Measurements from ENCODE around the gene DGKQ. TPM values are rescaled to one million over a fixed set of nuclear protein-coding genes. Genes with fewer than 3 reads are reported as not detected.

DGKQ gene
- total RNA-seq, 1 experiment from 2014 or later = 12.4 TPM

DNA sequence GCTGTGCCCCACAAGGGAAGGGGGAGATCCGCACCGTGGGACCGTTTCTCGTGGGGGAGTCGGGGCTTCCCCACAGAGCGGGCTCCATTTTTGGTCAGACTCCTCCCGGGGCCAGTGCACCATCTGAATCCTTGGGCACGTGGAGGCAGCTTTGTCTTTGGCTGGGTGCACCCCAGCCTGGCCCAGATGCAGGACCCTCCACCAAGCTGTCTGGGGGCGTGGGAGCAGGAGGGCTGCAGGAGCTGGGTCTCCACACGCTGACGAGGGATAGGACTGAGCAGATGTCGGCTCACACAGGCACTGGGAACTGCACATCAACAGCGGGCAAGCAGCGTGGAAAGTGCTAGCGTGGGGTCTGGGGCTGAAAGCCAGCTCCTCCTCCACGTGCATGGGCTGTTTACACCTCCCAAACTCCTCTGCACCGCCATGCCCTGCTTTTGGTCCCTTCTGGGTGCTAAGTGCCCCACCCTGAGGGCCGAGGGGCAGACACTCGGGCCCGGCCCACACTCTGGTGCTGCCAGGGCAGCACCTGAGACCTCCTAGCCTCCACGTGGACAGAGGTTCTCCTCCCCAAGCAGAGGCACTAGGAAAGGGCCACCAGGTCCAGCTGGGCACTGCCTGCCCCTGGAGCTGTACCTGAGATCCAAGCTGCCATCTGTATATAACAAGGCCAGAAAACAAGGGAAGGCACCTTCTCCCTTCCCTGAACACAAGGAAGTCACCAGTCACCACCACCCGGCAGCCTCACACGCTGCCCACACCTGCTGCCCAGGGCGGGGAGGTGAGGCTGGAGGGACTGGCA, 13.8 kb downstream of the DGKQ start:
- no CpG with 5 or more reads among the region's 24 CpGs for WGBS (ENCODE audit: extremely low coverage, insufficient read length, low lambda C conversion rate)
- Histone ChIP-seq H3K4ac (ENCODE audit: low read depth, low read length) (no peak overlapping the region), H3K79me1 (ENCODE audit: insufficient read depth, low read depth, low read length, poor library complexity, severe bottlenecking) (no peaks in the 10 kb centered on the region), H4K8ac (replicated peaks; ENCODE audit: insufficient read length, low read depth, low read length) (no peak overlapping the region), H2BK120ac (ENCODE audit: low read depth, low read length, poor library complexity, severe bottlenecking) (no peak overlapping the region), H4K5ac (ENCODE audit: insufficient read length, low read depth, low read length) (no peak overlapping the region), H2AK5ac (ENCODE audit: insufficient read length, low read length) (no peak overlapping the region), H3K56ac (ENCODE audit: insufficient read length, low read depth, low read length) (no peak overlapping the region), H3K4me2 (ENCODE audit: insufficient read depth, insufficient read length, low read length) (no peak overlapping the region), H3K23ac (ENCODE audit: insufficient read length, low read depth, low read length) (no peak overlapping the region), H2BK12ac (ENCODE audit: insufficient read length, low read depth, low read length) (no peak overlapping the region), H3K23me2 (ENCODE audit: insufficient read length, low read depth, low read length, poor library complexity, severe bottlenecking) (no peaks in the 10 kb centered on the region), H3K9ac (ENCODE audit: extremely low read depth, insufficient read length, low read length) (no peak overlapping the region), H2BK5ac (ENCODE audit: insufficient read length, low read length) (no peak overlapping the region), H2AFZ (ENCODE audit: low read length) (no peak overlapping the region), H4K20me1 (ENCODE audit: control insufficient read depth, insufficient read depth, insufficient read length) (no peaks in the 10 kb centered on the region), H3K18ac (ENCODE audit: insufficient read length, low read depth, low read length) (no peak overlapping the region), H3K27ac (ENCODE audit: insufficient read length, low read depth, low read length) (no peak overlapping the region), H2BK20ac (ENCODE audit: low read depth, low read length, poor library complexity, severe bottlenecking) (no peak overlapping the region), H3K79me2 (ENCODE audit: insufficient read depth, low read length) (no peaks in the 10 kb centered on the region), H3K4me1 (ENCODE audit: insufficient read depth, low read length) (no peaks in the 10 kb centered on the region), H4K91ac (ENCODE audit: insufficient read length, low read depth, low read length) (no peak overlapping the region), H3K27me3 (ENCODE audit: insufficient read depth, low read length) (no peaks in the 10 kb centered on the region), H3K14ac (ENCODE audit: insufficient read depth, low read length) (no peak overlapping the region; the same call in 1 of the 2 replicates), H3T11ph (ENCODE audit: low read length) (no peak overlapping the region), H2BK15ac (ENCODE audit: low read depth, low read length) (no peak overlapping the region), H3K9me3 (ENCODE audit: control insufficient read depth, low read depth, low read length) (no peaks in the 10 kb centered on the region)
- Mint-ChIP-seq H3K4me3 (no peak overlapping the region), H3K27me3 (ENCODE audit: low read depth) (no peaks in the 10 kb centered on the region), H3K36me3 (ENCODE audit: insufficient read depth in 1 of 3, low read depth in 3 of 3) (peaks cover 0 to 5% (median 0%) of the 10 kb centered on the region in 3 experiments; a peak in 1 of 7 replicates), H3K9me3 (no peaks in the 10 kb centered on the region), H3K27ac (no peak overlapping the region), H3K4me1 (no peaks in the 10 kb centered on the region)
- no peak for DNase-seq
- TF ChIP-seq, protein P1, sequence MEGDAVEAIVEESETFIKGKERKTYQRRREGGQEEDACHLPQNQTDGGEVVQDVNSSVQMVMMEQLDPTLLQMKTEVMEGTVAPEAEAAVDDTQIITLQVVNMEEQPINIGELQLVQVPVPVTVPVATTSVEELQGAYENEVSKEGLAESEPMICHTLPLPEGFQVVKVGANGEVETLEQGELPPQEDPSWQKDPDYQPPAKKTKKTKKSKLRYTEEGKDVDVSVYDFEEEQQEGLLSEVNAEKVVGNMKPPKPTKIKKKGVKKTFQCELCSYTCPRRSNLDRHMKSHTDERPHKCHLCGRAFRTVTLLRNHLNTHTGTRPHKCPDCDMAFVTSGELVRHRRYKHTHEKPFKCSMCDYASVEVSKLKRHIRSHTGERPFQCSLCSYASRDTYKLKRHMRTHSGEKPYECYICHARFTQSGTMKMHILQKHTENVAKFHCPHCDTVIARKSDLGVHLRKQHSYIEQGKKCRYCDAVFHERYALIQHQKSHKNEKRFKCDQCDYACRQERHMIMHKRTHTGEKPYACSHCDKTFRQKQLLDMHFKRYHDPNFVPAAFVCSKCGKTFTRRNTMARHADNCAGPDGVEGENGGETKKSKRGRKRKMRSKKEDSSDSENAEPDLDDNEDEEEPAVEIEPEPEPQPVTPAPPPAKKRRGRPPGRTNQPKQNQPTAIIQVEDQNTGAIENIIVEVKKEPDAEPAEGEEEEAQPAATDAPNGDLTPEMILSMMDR (conservative IDR thresholded peaks at IDR 0.05) = no peak

Data from H9 (cell line).